Uterus (tissue), 4 donors: ENCODE results near the gene NABP2. TPM values are rescaled to one million over a fixed set of nuclear protein-coding genes. Genes with fewer than 3 reads are reported as not detected.
"Not testable (repeated sequence)": the region's sequence is repeated elsewhere in the genome, so short reads cannot be mapped to it uniquely, and the experiment has no call there.

ENCODE experiments used
- DNase-seq, 2 donors: peaks; one replicate each; pipeline ENCODE4 v3.0.0-alpha.2; 2019 to 2020
- H3K27ac ChIP-seq, 2 donors: fragments of 200-600 bp; sonication (generic); 1 replicate in 1 of 2; 2 replicates in 1 of 2; pipeline ENCODE4 v1.5.1; 2016 to 2018
- H3K27me3 ChIP-seq, 2 donors: fragments of 200-600 bp; sonication (generic); one replicate each; pipeline ENCODE4 v1.5.1; 2018 to 2019; ENCODE audit warnings: control low read depth in 1 of 2
- H3K36me3 ChIP-seq, 2 donors: fragments of 200-600 bp; sonication (generic); one replicate each; pipeline ENCODE4 v1.5.1; 2019; ENCODE audit warnings: control low read depth in 1 of 2
- H3K4me1 ChIP-seq, 2 donors: fragments of 200-600 bp; sonication (generic); one replicate each; pipeline ENCODE4 v1.5.1; 2018 to 2019; ENCODE audit warnings: control low read depth in 1 of 2
- H3K4me3 ChIP-seq, 2 donors: fragments of 200-600 bp; sonication (generic); 1 replicate in 1 of 2; 2 replicates in 1 of 2; pipeline ENCODE4 v1.5.1; 2018 to 2019; ENCODE audit warnings: mild to moderate bottlenecking in 1 of 2
- H3K9me3 ChIP-seq, 2 donors: fragments of 200-600 bp; sonication (generic); one replicate each; pipeline ENCODE4 v1.5.1; 2019; ENCODE audit warnings: control low read depth in 1 of 2
- CTCF ChIP-seq, 4 experiments: fragments of 200-600 bp in 2 of 4; fragments of 450-650 bp in 2 of 4; sonication (generic) in 2 of 4; IDR thresholded peaks; one replicate each; pipeline ENCODE4 v1.5.1; 2016 to 2019; ENCODE audit warnings: antibody characterized with exemption in 4 of 4, mild to moderate bottlenecking in 2 of 4, moderate library complexity in 1 of 4
- POLR2A ChIP-seq, 2 donors: fragments of 450-650 bp; IDR thresholded peaks; one replicate each; pipeline ENCODE4 v1.6.1; 2016; ENCODE audit warnings: antibody characterized with exemption in 2 of 2, mild to moderate bottlenecking in 1 of 2, moderate library complexity in 1 of 2
- intact Hi-C: fragments of 100-400 bp; cut with DNase I; formaldehyde crosslinking; loops from one replicate; pipeline ENCODE4 v1.15.1; 2023; ENCODE audit warnings: low total_unique reads
- total RNA-seq, 4 donors: library from RNA; depleted of rRNA in 3 of 4; stranded (reverse); fragments of >200 nt in 3 of 4; gene quantifications; one replicate each; pipeline versions ENCODE4 v1.1.0 to v1.2.4, GENCODE V29; 2014 to 2023
- donor health status: DM: yes; HTN: yes; CAD: no.

NABP2 gene
- total RNA-seq, 4 donors from 2014 or later = 5.0 to 28.4 (median 12.2) TPM

DNA sequence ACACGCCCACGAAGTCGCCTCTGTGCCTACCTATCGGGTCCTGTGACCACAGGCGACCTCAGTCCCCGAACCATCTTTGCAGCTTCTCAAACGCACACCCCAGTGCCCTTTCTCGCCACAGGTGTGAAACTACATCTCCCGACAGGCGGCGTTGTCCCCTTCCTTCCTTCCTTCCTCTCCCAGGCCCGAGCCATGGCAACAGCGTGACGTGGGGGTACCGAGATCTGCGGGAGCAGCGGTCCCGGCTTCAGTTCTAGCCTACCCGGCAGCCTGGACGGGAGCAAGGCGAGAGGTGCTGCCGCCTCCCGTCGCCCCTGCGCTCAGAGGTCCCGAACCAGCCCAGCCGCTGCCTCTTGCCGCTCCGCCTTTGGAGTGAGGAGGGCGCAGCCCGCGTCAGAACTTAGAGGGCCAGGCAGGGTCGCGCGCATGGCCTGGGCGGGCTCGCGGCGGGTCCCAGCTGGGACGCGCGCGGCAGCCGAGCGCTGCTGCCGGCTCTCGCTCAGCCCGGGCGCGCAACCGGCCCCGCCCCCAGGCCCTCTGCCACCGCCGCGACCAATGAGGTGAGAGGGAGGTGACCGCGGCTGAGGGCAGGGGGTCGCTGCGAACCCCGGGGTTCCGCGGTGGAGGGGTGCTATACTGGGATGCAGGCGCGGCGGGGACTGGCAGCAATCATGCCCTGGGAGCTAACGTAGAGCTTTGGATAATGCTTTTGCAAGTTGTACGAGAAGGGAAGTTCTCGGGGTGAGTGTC is 42.7 kb downstream of the NABP2 start, which contains the start of gene COQ10A:
Gene COQ10A, plus strand, starts transcription at position 250 of the 750 bp plus-strand sequence. Its CDS starts 177 bp downstream, at position 427.
- peak; percentile 90 to 93 for DNase-seq
- TF ChIP-seq CTCF (IDR thresholded peaks at IDR 0.05) = peak; percentile 66 to 83 (median 74)
- TF ChIP-seq POLR2A (IDR thresholded peaks at IDR 0.05) = peak; percentile 89 to 94
- Histone ChIP-seq H3K4me3 (peak within 1 kb of the TSS; percentile 62 to 71), H3K9me3 (no peaks in the 10 kb centered on the region), H3K27me3 (no peaks in the 10 kb centered on the region), H3K4me1 (peaks cover 0 to 8% of the 10 kb centered on the region in 2 donors), H3K36me3 (no peaks in the 10 kb centered on the region), H3K27ac (peak within 1 kb of the TSS; percentile 94)
- intact Hi-C loops = no loop called here

DNA sequence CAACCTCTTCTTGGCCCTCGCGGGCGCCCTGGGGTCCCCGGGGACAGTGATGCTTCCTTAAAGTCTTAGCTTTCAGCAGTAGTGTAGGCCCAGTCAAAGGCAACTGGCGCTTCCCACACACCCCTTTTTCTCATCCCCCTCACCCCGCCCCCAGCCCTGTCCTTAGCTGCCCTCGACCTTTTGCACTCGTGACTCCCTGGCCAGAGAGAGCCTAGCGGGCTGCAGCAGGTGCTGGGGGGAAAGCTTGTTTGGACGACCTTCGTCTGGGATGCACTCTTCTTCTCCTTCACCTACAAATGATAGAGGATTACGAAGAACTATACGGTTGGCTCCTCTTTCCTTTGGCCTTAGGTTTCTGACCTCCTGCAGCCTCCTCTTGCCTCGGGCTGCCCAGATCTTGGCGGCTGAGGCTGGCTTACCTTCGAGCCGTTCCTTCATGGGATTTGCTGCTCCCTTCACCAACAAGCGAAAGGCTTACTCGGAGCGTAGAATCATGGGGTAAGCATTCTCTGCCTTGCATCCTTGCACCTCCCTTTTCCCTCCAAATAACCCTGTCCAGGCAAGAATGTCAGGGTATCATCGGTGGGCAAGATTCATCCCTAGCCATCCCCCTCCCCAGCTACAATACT is 43.4 kb downstream of the NABP2 start:
- no peaks in the 10 kb centered on the region for H3K27me3 ChIP-seq
- TF ChIP-seq CTCF (IDR thresholded peaks at IDR 0.05) (no peak), POLR2A (IDR thresholded peaks at IDR 0.05) (no peak)
- H3K4me3 ChIP-seq = peak overlapping the region; percentile 62 to 71
- H3K9me3 ChIP-seq = no peaks in the 10 kb centered on the region
- H3K4me1 ChIP-seq = peaks cover 0 to 8% of the 10 kb centered on the region in 2 donors
- intact Hi-C loops = no loop called here
- H3K27ac ChIP-seq = peak overlapping the region; percentile 94
- no peaks in the 10 kb centered on the region for H3K36me3 ChIP-seq
- DNase-seq = no peak

DNA sequence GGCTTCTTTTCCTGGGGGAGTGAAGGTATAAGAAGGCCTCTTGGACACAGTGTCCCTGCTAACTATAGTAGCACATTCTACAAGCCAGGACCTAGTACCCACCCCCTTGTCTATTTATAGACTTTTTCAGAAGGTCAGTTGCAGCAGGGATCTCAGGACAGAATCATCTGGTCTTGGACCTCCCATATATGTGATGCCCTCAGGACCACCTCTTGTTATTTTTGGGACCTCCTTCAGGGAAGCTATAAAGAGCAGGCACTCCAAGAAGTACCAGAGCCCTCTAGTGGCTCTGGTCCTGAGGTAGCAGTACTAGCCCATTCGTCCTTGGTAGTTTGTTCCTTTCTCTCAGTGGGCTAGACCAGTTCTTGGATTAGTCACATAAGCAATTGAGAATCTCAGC is 46.9 kb downstream of the NABP2 start:
- DNase-seq = no peak
- H3K36me3 ChIP-seq = no peaks in the 10 kb centered on the region
- H3K9me3 ChIP-seq = no peaks in the 10 kb centered on the region
- no peak overlapping the region for H3K4me3 ChIP-seq
- intact Hi-C loops = no loop called here
- H3K27me3 ChIP-seq = no peaks in the 10 kb centered on the region
- TF ChIP-seq CTCF (IDR thresholded peaks at IDR 0.05) (peak in 1 of 4 experiments; percentile 18), POLR2A (IDR thresholded peaks at IDR 0.05) (no peak)
- H3K4me1 ChIP-seq = peaks cover 0 to 8% of the 10 kb centered on the region in 2 donors
- no peak overlapping the region for H3K27ac ChIP-seq

DNA sequence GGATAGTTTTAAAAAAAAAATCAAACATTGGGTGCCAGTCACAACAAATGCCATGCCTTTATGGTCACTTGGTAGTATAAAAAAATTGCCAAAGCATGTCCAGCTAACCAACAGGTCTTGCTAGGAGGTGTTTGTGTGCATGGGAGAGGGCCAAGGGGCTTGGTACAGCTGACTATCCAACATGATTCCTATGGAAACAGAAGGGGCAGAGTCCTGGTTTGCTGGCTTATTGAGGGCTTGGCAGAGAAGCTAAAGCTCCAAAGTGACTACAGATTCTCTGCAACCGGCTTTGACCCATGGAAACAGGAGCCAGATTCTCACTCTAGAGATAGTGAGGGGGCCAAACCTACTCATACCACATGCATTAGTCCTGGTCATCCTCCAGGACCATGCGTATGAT is 48.3 kb downstream of the NABP2 start:
- intact Hi-C loops, H3K9me3 ChIP-seq, DNase-seq, H3K36me3 ChIP-seq, H3K27ac ChIP-seq, H3K27me3 ChIP-seq, H3K4me3 ChIP-seq, H3K4me1 ChIP-seq: not testable (repeated sequence)

- TF ChIP-seq CTCF (IDR thresholded peaks at IDR 0.05) = no peak
- no peak for TF ChIP-seq POLR2A (IDR thresholded peaks at IDR 0.05)
- Histone ChIP-seq H3K4me1 (no peaks in the 10 kb centered on the region), H3K27me3 (no peaks in the 10 kb centered on the region), H3K36me3 (no peaks in the 10 kb centered on the region), H3K4me3 (no peak overlapping the region), H3K27ac (no peak overlapping the region), H3K9me3 (no peaks in the 10 kb centered on the region)
- DNase-seq = no peak
- intact Hi-C loops = no loop called here
Observed at GRCh38 chr12:56274299-56274698, 50.2 kb downstream of the NABP2 start.
